Effector memory CD4-positive, alpha-beta T cell (primary cell): Measurements from ENCODE around the gene TMBIM6.

Experiments used
- DNase-seq, 3 donors: peaks; one replicate each; pipeline ENCODE4 v3.0.0-alpha.2; 2020
- H3K27ac ChIP-seq: 2 replicates; pipeline ENCODE4 v1.7.0; 2013; ENCODE audit warnings: mild to moderate bottlenecking, low read length, moderate library complexity; ENCODE audit not compliant: insufficient read depth, poor library complexity, severe bottlenecking
- H3K27me3 ChIP-seq: replicated peaks from 2 replicates; pipeline ENCODE4 v1.7.0; 2013; ENCODE audit warnings: mild to moderate bottlenecking, low read length; ENCODE audit not compliant: insufficient read depth, control insufficient read depth, poor library complexity, severe bottlenecking
- H3K36me3 ChIP-seq: 2 replicates; pipeline ENCODE4 v1.7.0; 2013; ENCODE audit warnings: mild to moderate bottlenecking, low read length, moderate library complexity; ENCODE audit not compliant: control insufficient read depth, insufficient read depth
- H3K4me1 ChIP-seq: 2 replicates; pipeline ENCODE4 v1.7.0; 2013; ENCODE audit warnings: low read length, mild to moderate bottlenecking; ENCODE audit not compliant: control insufficient read depth, insufficient read depth, poor library complexity, severe bottlenecking
- H3K4me3 ChIP-seq: 2 replicates; pipeline ENCODE4 v1.7.0; 2013; ENCODE audit warnings: low read length, low read depth, mild to moderate bottlenecking; ENCODE audit not compliant: insufficient read depth, poor library complexity, severe bottlenecking
- H3K9me3 ChIP-seq: 2 replicates; pipeline ENCODE4 v1.7.0; 2013; ENCODE audit warnings: mild to moderate bottlenecking, low read length, moderate library complexity; ENCODE audit not compliant: control insufficient read depth

TMBIM6 gene

GRCh38 chr12:49805409-49805808, 64.1 kb downstream of the TMBIM6 start:
- Histone ChIP-seq H3K4me3 (no peak overlapping the region), H3K36me3 (peaks cover 13% of the 10 kb centered on the region), H3K4me1 (no peaks in the 10 kb centered on the region), H3K9me3 (no peaks in the 10 kb centered on the region), H3K27ac (no peak overlapping the region), H3K27me3 (no peaks in the 10 kb centered on the region)
- no peak for DNase-seq

GRCh38 chr12:49806321-49806813, 65.0 kb downstream of the TMBIM6 start:
- Histone ChIP-seq H3K27ac (no peak overlapping the region), H3K4me3 (no peak overlapping the region), H3K9me3 (no peaks in the 10 kb centered on the region), H3K27me3 (no peaks in the 10 kb centered on the region), H3K36me3 (peaks cover 10% of the 10 kb centered on the region), H3K4me1 (no peaks in the 10 kb centered on the region)
- no peak for DNase-seq

GRCh38 chr12:49806877-49807276, 65.5 kb downstream of the TMBIM6 start:
- peaks cover 6% of the 10 kb centered on the region for H3K36me3 ChIP-seq
- H3K4me3 ChIP-seq, result no peak overlapping the region
- no peaks in the 10 kb centered on the region for H3K27me3 ChIP-seq
- H3K9me3 ChIP-seq, result no peaks in the 10 kb centered on the region
- DNase-seq, result no peak
- H3K4me1 ChIP-seq, result no peaks in the 10 kb centered on the region
- no peak overlapping the region for H3K27ac ChIP-seq

- H3K36me3 ChIP-seq, result peaks cover 6% of the 10 kb centered on the region
- H3K27ac ChIP-seq, result no peak overlapping the region
- H3K4me1 ChIP-seq, result no peaks in the 10 kb centered on the region
Observed at GRCh38 chr12:49807991-49808580, 66.7 kb downstream of the TMBIM6 start.

GRCh38 chr12:49808686-49809380, 67.5 kb downstream of the TMBIM6 start:
- no peak for DNase-seq
- Histone ChIP-seq H3K9me3 (no peaks in the 10 kb centered on the region), H3K27ac (no peak overlapping the region), H3K36me3 (peaks cover 6% of the 10 kb centered on the region), H3K4me1 (no peaks in the 10 kb centered on the region), H3K27me3 (no peaks in the 10 kb centered on the region), H3K4me3 (no peak overlapping the region)

More at GRCh38 chr12:49807991-49808580, 66.7 kb downstream of the TMBIM6 start:
- no peaks in the 10 kb centered on the region for H3K27me3 ChIP-seq
- no peaks in the 10 kb centered on the region for H3K9me3 ChIP-seq
- DNase-seq, result no peak
- H3K4me3 ChIP-seq, result no peak overlapping the region

- peaks cover 6% of the 10 kb centered on the region for H3K36me3 ChIP-seq
Observed at GRCh38 chr12:49809381-49809905, 68.1 kb downstream of the TMBIM6 start.

GRCh38 chr12:49809906-49810389, 68.6 kb downstream of the TMBIM6 start:
- Histone ChIP-seq H3K4me1 (no peaks in the 10 kb centered on the region), H3K36me3 (peaks cover 3% of the 10 kb centered on the region), H3K9me3 (no peaks in the 10 kb centered on the region), H3K27me3 (no peaks in the 10 kb centered on the region), H3K4me3 (no peak overlapping the region), H3K27ac (no peak overlapping the region)
- DNase-seq, result no peak

More at GRCh38 chr12:49809381-49809905, 68.1 kb downstream of the TMBIM6 start:
- no peak for DNase-seq
- Histone ChIP-seq H3K4me1 (no peaks in the 10 kb centered on the region), H3K27me3 (no peaks in the 10 kb centered on the region), H3K4me3 (no peak overlapping the region), H3K27ac (no peak overlapping the region), H3K9me3 (no peaks in the 10 kb centered on the region)

- Histone ChIP-seq H3K4me3 (no peak overlapping the region), H3K27me3 (no peaks in the 10 kb centered on the region), H3K36me3 (no peaks in the 10 kb centered on the region), H3K4me1 (no peaks in the 10 kb centered on the region), H3K27ac (no peak overlapping the region), H3K9me3 (no peaks in the 10 kb centered on the region)
- DNase-seq, result no peak
Observed at GRCh38 chr12:49811136-49811535, 69.8 kb downstream of the TMBIM6 start.

GRCh38 chr12:49811961-49812401, 70.6 kb downstream of the TMBIM6 start:
- H3K9me3 ChIP-seq, result no peaks in the 10 kb centered on the region
- DNase-seq, result no peak
- no peak overlapping the region for H3K27ac ChIP-seq
- H3K27me3 ChIP-seq, result no peaks in the 10 kb centered on the region
- no peak overlapping the region for H3K4me3 ChIP-seq
- no peaks in the 10 kb centered on the region for H3K36me3 ChIP-seq
- no peaks in the 10 kb centered on the region for H3K4me1 ChIP-seq

GRCh38 chr12:49813131-49813530, 71.8 kb downstream of the TMBIM6 start:
- Histone ChIP-seq H3K4me1 (no peaks in the 10 kb centered on the region), H3K27me3 (no peaks in the 10 kb centered on the region), H3K9me3 (no peaks in the 10 kb centered on the region), H3K4me3 (no peak overlapping the region), H3K36me3 (no peaks in the 10 kb centered on the region), H3K27ac (no peak overlapping the region)
- no peak for DNase-seq
